HepG2 (cell line): ENCODE measurements around the gene PPP3R1. TPM values are rescaled to one million over a fixed set of nuclear protein-coding genes. Genes with fewer than 3 reads are reported as not detected.
A peak's percentile ranks its signal among the peaks of the same experiment; 100 is the strongest.

Experiments used
- CBX2 ChIP-seq, 2 experiments: fragments of 200-600 bp in 1 of 2; sonication (generic); formaldehyde crosslinking in 1 of 2; IDR thresholded peaks; 2 replicates each; pipeline versions ENCODE4 v1.7.0 to v1.8.1; 2018 to 2022; ENCODE audit warnings: low read depth in 2 of 2, low read length in 1 of 2, mild to moderate bottlenecking in 1 of 2, missing genetic modification reagents in 1 of 2
- DPF2 ChIP-seq: sonication (generic); formaldehyde crosslinking; IDR thresholded peaks from 2 replicates; pipeline ENCODE4 v1.4.0; 2020; ENCODE audit warnings: mild to moderate bottlenecking, low read depth, missing genetic modification reagents, borderline replicate concordance
- KLF15 ChIP-seq: sonication (generic); formaldehyde crosslinking; IDR thresholded peaks from 2 replicates; pipeline ENCODE4 v1.8.1; 2023; ENCODE audit warnings: borderline replicate concordance, mild to moderate bottlenecking, inconsistent platforms, missing genetic modification reagents, mixed read lengths
- POLR2AphosphoS2 ChIP-seq: IDR thresholded peaks from 2 replicates; pipeline ENCODE4 v1.6.1; 2011; ENCODE audit warnings: low read depth, low read length, improper control_type of control experiment
- PTBP1 ChIP-seq: fragments of 200-400 bp; formaldehyde crosslinking; IDR thresholded peaks from 2 replicates; pipeline ENCODE4 v1.6.1; 2018; ENCODE audit warnings: low read length, low read depth; ENCODE audit not compliant: poor library complexity, severe bottlenecking
- RAD21 ChIP-seq: fragments of 450-650 bp; formaldehyde crosslinking; IDR thresholded peaks from 2 replicates; pipeline ENCODE4 v1.5.0; 2020; ENCODE audit warnings: mild to moderate bottlenecking
- RARA ChIP-seq: IDR thresholded peaks from 2 replicates; pipeline ENCODE4 v1.6.1; 2016; ENCODE audit warnings: missing genetic modification reagents, missing compliant biosample characterization
- RNF2 ChIP-seq: fragments of 450-650 bp; conservative IDR thresholded peaks from 2 replicates; pipeline ENCODE4 v1.6.1; 2016; ENCODE audit warnings: low read depth
- SAP130 ChIP-seq: IDR thresholded peaks from 2 replicates; pipeline ENCODE4 v1.6.1; 2016; ENCODE audit warnings: low read depth
- SOX6 ChIP-seq, 2 experiments: fragments of 450-650 bp in 1 of 2; sonication (generic) in 1 of 2; formaldehyde crosslinking in 1 of 2; IDR thresholded peaks; 2 replicates each; pipeline versions ENCODE4 v1.4.0 to v1.6.1; 2017 to 2020; ENCODE audit warnings: antibody characterized with exemption in 1 of 2, mild to moderate bottlenecking in 1 of 2, missing genetic modification reagents in 1 of 2
- TRIM24 ChIP-seq: sonication (generic); formaldehyde crosslinking; IDR thresholded peaks from 2 replicates; pipeline ENCODE4 v1.8.0; 2022; ENCODE audit warnings: mild to moderate bottlenecking, missing genetic modification reagents
- U2AF2 ChIP-seq: fragments of 200-400 bp; formaldehyde crosslinking; IDR thresholded peaks from 2 replicates; pipeline ENCODE4 v1.6.1; 2017; ENCODE audit warnings: low read depth, mild to moderate bottlenecking, low read length
- ZIK1 ChIP-seq: sonication (generic); formaldehyde crosslinking; IDR thresholded peaks from 2 replicates; pipeline ENCODE4 v1.5.0; 2020; ENCODE audit warnings: mild to moderate bottlenecking, low read depth, missing genetic modification reagents, borderline replicate concordance
- ZNF430 ChIP-seq: sonication (generic); formaldehyde crosslinking; IDR thresholded peaks from 2 replicates; pipeline ENCODE4 v1.9.0; 2021; ENCODE audit warnings: mild to moderate bottlenecking, missing genetic modification reagents
- ZNF562 ChIP-seq: sonication (generic); formaldehyde crosslinking; IDR thresholded peaks from 2 replicates; pipeline ENCODE4 v1.8.0; 2022; ENCODE audit warnings: missing genetic modification reagents, borderline replicate concordance
- ZNF773 ChIP-seq: sonication (generic); formaldehyde crosslinking; IDR thresholded peaks from 2 replicates; pipeline ENCODE4 v1.4.0; 2020; ENCODE audit warnings: missing genetic modification reagents, borderline replicate concordance
- ZNF841 ChIP-seq: sonication (generic); formaldehyde crosslinking; IDR thresholded peaks from 2 replicates; pipeline ENCODE4 v1.8.1; 2023; ENCODE audit warnings: missing genetic modification reagents, borderline replicate concordance
- polyA plus RNA-seq, 8 experiments: library from polyadenylated mRNA; depleted of rRNA in 3 of 8; stranded (reverse) in 7 of 8; unstranded in 1 of 8; fragments of >200 nt; fragmentation: Illumina TruSeq in 4 of 8; extraction: Trizol in 4 of 8; gene quantifications; 2 replicates each; pipeline versions ENCODE4 v1.2.1 to v1.2.3, GENCODE V29; 2011 to 2016; ENCODE audit warnings: low read depth in 4 of 8, missing spikeins in 1 of 8, mixed read lengths in 1 of 8; ENCODE audit not compliant: insufficient read depth in 1 of 8
- total RNA-seq, 5 experiments: library from RNA; depleted of rRNA; stranded (reverse); fragments of >200 nt; fragmentation: Illumina TruSeq; extraction: Trizol; gene quantifications; 2 replicates each; pipeline ENCODE4 v1.2.3, GENCODE V29; 2016; ENCODE audit warnings: low read depth in 1 of 5
- TF ChIP-seq, protein P1 (sequence below): sonication (generic); formaldehyde crosslinking; IDR thresholded peaks from 2 replicates; pipeline ENCODE4 v1.5.0; 2020; ENCODE audit warnings: mild to moderate bottlenecking, missing genetic modification reagents, borderline replicate concordance
- TF ChIP-seq, protein P2 (sequence below): sonication (generic); formaldehyde crosslinking; IDR thresholded peaks from 2 replicates; pipeline ENCODE4 v1.4.0; 2020; ENCODE audit warnings: mild to moderate bottlenecking, missing genetic modification reagents
- TF ChIP-seq, protein P3 (sequence below): sonication (generic); formaldehyde crosslinking; IDR thresholded peaks from 2 replicates; pipeline ENCODE4 v1.4.0; 2020; ENCODE audit warnings: missing genetic modification reagents, borderline replicate concordance
- TF ChIP-seq, protein P4 (sequence below): IDR thresholded peaks from 2 replicates; pipeline ENCODE4 v1.6.1; 2016; ENCODE audit warnings: low read depth, borderline replicate concordance

The PPP3R1 gene
- total and polyA plus RNA-seq, 2 of the 13 experiments (the other 11 are each of a cell fraction or from before 2014, with no cell fraction given), result 11.6 to 25.7 TPM

DNA sequence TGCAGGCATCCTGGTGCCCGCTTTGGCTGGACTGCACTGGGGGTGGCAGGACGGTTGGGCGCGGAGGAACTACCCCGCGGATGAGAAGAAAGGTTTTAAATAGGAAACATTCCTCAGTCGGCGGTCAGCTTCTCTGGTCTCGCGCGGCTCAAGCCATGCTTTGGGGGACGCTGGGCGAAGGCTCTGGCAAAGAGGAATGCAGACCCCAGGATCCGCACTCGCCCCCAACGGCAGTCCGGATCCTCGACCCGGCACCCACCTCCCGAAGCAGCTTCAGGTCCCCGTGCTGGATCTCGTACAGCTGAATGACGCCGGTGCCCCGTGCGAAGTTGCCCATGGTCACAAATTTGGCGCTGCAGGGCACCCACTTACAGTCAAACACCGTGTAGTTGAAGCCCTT, 95.3 kb downstream of the PPP3R1 start (continued):
- TF ChIP-seq, protein P1, sequence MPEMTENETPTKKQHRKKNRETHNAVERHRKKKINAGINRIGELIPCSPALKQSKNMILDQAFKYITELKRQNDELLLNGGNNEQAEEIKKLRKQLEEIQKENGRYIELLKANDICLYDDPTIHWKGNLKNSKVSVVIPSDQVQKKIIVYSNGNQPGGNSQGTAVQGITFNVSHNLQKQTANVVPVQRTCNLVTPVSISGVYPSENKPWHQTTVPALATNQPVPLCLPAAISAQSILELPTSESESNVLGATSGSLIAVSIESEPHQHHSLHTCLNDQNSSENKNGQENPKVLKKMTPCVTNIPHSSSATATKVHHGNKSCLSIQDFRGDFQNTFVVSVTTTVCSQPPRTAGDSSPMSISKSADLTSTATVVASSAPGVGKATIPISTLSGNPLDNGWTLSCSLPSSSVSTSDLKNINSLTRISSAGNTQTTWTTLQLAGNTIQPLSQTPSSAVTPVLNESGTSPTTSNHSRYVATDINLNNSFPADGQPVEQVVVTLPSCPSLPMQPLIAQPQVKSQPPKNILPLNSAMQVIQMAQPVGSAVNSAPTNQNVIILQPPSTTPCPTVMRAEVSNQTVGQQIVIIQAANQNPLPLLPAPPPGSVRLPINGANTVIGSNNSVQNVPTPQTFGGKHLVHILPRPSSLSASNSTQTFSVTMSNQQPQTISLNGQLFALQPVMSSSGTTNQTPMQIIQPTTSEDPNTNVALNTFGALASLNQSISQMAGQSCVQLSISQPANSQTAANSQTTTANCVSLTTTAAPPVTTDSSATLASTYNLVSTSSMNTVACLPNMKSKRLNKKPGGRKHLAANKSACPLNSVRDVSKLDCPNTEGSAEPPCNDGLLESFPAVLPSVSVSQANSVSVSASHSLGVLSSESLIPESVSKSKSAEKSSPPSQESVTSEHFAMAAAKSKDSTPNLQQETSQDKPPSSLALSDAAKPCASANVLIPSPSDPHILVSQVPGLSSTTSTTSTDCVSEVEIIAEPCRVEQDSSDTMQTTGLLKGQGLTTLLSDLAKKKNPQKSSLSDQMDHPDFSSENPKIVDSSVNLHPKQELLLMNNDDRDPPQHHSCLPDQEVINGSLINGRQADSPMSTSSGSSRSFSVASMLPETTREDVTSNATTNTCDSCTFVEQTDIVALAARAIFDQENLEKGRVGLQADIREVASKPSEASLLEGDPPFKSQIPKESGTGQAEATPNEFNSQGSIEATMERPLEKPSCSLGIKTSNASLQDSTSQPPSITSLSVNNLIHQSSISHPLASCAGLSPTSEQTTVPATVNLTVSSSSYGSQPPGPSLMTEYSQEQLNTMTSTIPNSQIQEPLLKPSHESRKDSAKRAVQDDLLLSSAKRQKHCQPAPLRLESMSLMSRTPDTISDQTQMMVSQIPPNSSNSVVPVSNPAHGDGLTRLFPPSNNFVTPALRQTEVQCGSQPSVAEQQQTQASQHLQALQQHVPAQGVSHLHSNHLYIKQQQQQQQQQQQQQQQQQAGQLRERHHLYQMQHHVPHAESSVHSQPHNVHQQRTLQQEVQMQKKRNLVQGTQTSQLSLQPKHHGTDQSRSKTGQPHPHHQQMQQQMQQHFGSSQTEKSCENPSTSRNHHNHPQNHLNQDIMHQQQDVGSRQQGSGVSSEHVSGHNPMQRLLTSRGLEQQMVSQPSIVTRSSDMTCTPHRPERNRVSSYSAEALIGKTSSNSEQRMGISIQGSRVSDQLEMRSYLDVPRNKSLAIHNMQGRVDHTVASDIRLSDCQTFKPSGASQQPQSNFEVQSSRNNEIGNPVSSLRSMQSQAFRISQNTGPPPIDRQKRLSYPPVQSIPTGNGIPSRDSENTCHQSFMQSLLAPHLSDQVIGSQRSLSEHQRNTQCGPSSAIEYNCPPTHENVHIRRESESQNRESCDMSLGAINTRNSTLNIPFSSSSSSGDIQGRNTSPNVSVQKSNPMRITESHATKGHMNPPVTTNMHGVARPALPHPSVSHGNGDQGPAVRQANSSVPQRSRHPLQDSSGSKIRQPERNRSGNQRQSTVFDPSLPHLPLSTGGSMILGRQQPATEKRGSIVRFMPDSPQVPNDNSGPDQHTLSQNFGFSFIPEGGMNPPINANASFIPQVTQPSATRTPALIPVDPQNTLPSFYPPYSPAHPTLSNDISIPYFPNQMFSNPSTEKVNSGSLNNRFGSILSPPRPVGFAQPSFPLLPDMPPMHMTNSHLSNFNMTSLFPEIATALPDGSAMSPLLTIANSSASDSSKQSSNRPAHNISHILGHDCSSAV (CRISPR knock-in tag), result 0 out of 2 replicates have a peak, but pooled peaks have one; percentile 9
- no peak for TF ChIP-seq POLR2AphosphoS2
- no peak for TF ChIP-seq DPF2 (CRISPR knock-in tag)
- TF ChIP-seq, protein P2, sequence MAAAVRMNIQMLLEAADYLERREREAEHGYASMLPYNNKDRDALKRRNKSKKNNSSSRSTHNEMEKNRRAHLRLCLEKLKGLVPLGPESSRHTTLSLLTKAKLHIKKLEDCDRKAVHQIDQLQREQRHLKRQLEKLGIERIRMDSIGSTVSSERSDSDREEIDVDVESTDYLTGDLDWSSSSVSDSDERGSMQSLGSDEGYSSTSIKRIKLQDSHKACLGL, result no peak
- TF ChIP-seq ZNF841 (CRISPR knock-in tag), result no peak
- TF ChIP-seq ZNF773 (CRISPR knock-in tag), result no peak
- TF ChIP-seq U2AF2, result no peak
- no peak for TF ChIP-seq ZNF562 (CRISPR knock-in tag)
- TF ChIP-seq ZNF430, result no peak
- no peak for TF ChIP-seq TRIM24 (CRISPR knock-in tag)
- TF ChIP-seq RAD21 (CRISPR knock-in tag), result no peak
- TF ChIP-seq PTBP1, result no peak
- TF ChIP-seq ZIK1 (CRISPR knock-in tag), result no peak; the same call in 1 of the 2 replicates
- TF ChIP-seq RNF2, result 0 out of 2 replicates have a peak, but pooled peaks have one; percentile 74
- no peak for TF ChIP-seq SOX6 (IDR thresholded peaks at IDR 0.05)
- TF ChIP-seq SOX6 (CRISPR knock-in tag; IDR thresholded peaks at IDR 0.05), result no peak
- TF ChIP-seq, protein P3, sequence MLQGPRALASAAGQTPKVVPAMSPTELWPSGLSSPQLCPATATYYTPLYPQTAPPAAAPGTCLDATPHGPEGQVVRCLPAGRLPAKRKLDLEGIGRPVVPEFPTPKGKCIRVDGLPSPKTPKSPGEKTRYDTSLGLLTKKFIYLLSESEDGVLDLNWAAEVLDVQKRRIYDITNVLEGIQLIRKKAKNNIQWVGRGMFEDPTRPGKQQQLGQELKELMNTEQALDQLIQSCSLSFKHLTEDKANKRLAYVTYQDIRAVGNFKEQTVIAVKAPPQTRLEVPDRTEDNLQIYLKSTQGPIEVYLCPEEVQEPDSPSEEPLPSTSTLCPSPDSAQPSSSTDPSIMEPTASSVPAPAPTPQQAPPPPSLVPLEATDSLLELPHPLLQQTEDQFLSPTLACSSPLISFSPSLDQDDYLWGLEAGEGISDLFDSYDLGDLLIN (CRISPR knock-in tag), result no peak
- TF ChIP-seq KLF15, result no peak
- no peak for TF ChIP-seq RARA (CRISPR knock-in tag)
- TF ChIP-seq CBX2 (IDR thresholded peaks at IDR 0.05; ENCODE audit: low read depth, low read length), result no peak
- TF ChIP-seq CBX2 (CRISPR knock-in tag; IDR thresholded peaks at IDR 0.05; ENCODE audit: low read depth), result no peak
- TF ChIP-seq, protein P4, sequence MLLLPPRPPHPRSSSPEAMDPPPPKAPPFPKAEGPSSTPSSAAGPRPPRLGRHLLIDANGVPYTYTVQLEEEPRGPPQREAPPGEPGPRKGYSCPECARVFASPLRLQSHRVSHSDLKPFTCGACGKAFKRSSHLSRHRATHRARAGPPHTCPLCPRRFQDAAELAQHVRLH (CRISPR knock-in tag), result no peak
- no peak for TF ChIP-seq SAP130 (CRISPR knock-in tag)
